Ishikawa (cell line): ENCODE results near the gene PIGS.

Experiments
- CEBPB ChIP-seq: IDR thresholded peaks from 2 replicates; pipeline ENCODE4 v1.6.1; 2012
- CREB1 ChIP-seq: IDR thresholded peaks from 2 replicates; pipeline ENCODE4 v1.6.1; 2012; ENCODE audit warnings: low read depth
- EP300 ChIP-seq: IDR thresholded peaks from 2 replicates; pipeline ENCODE4 v1.6.1; 2012; ENCODE audit warnings: borderline replicate concordance
- FOXM1 ChIP-seq: IDR thresholded peaks from 2 replicates; pipeline ENCODE4 v1.6.1; 2012; ENCODE audit warnings: low read depth, borderline replicate concordance
- NFIC ChIP-seq: IDR thresholded peaks from 2 replicates; pipeline ENCODE4 v1.6.1; 2012
- TAF1 ChIP-seq: IDR thresholded peaks from 2 replicates; pipeline ENCODE4 v1.6.1; 2012; ENCODE audit warnings: low read depth, mild to moderate bottlenecking
- TCF12 ChIP-seq: IDR thresholded peaks from 2 replicates; pipeline ENCODE4 v1.6.1; 2012; ENCODE audit warnings: low read depth
- YY1 ChIP-seq: IDR thresholded peaks from 2 replicates; pipeline ENCODE4 v1.6.1; 2012; ENCODE audit warnings: low read depth

GRCh38 chr17:28523186-28523585, 48.1 kb downstream of the PIGS start:
- TF ChIP-seq YY1: no peak
- no peak for TF ChIP-seq TAF1
- TF ChIP-seq CEBPB: no peak
- no peak for TF ChIP-seq FOXM1
- no peak for TF ChIP-seq EP300
- TF ChIP-seq NFIC: no peak
- TF ChIP-seq CREB1: no peak
- TF ChIP-seq TCF12: no peak
